HUES6 (cell line): ENCODE results near the gene ACTR10.
A peak's percentile ranks its signal among the peaks of the same experiment; 100 is the strongest.
"Not testable (repeated sequence)": the region's sequence is repeated elsewhere in the genome, so short reads cannot be mapped to it uniquely, and the experiment has no call there.

Experiments used
- H3K27ac ChIP-seq: 2 replicates; pipeline ENCODE4 v1.7.0; 2013; ENCODE audit warnings: low read depth, mild to moderate bottlenecking, low read length, inconsistent platforms
- H3K27me3 ChIP-seq: 2 replicates; pipeline ENCODE4 v1.6.1; 2013; ENCODE audit warnings: low read length; ENCODE audit not compliant: control insufficient read depth, insufficient read depth
- H3K36me3 ChIP-seq: 2 replicates; pipeline ENCODE4 v1.6.1; 2013; ENCODE audit warnings: low read length; ENCODE audit not compliant: control insufficient read depth, insufficient read depth
- H3K4me1 ChIP-seq: 2 replicates; pipeline ENCODE4 v1.6.1; 2013; ENCODE audit warnings: low read length; ENCODE audit not compliant: control insufficient read depth, insufficient read depth
- H3K4me3 ChIP-seq: 2 replicates; pipeline ENCODE4 v1.5.1; 2013; ENCODE audit warnings: low read depth, low read length
- H3K9ac ChIP-seq: one replicate; pipeline ENCODE4 v1.6.1; 2013; ENCODE audit warnings: mild to moderate bottlenecking, low read length
- H3K9me3 ChIP-seq: 2 replicates; pipeline ENCODE4 v1.6.1; 2013; ENCODE audit warnings: low read depth, low read length; ENCODE audit not compliant: control insufficient read depth, insufficient read depth

The ACTR10 gene

GRCh38 chr14:58227096-58227819, 27.3 kb downstream of the ACTR10 start:
- Histone ChIP-seq H3K4me1 (no peaks in the 10 kb centered on the region), H3K36me3 (peaks cover 8% of the 10 kb centered on the region; the same call in 1 of the 2 replicates), H3K27ac (no peak overlapping the region), H3K4me3 (no peak overlapping the region), H3K9me3 (no peaks in the 10 kb centered on the region), H3K9ac (no peak overlapping the region), H3K27me3 (no peaks in the 10 kb centered on the region)

GRCh38 chr14:58238252-58239243, 38.6 kb downstream of the ACTR10 start:
- Histone ChIP-seq H3K4me3 (peak overlapping the region; percentile 72), H3K27ac (no peak overlapping the region), H3K9ac (no peak overlapping the region)

GRCh38 chr14:58239244-58240195, 39.6 kb downstream of the ACTR10 start:
- Histone ChIP-seq H3K9ac (peak overlapping the region; percentile 61), H3K9me3 (no peaks in the 10 kb centered on the region), H3K4me3 (peak overlapping the region; percentile 72), H3K4me1 (peaks cover 7% of the 10 kb centered on the region; the same call in 1 of the 2 replicates), H3K36me3 (no peaks in the 10 kb centered on the region), H3K27ac (no peak overlapping the region), H3K27me3 (no peaks in the 10 kb centered on the region)

More at GRCh38 chr14:58238252-58239243, 38.6 kb downstream of the ACTR10 start:
- H3K4me1 ChIP-seq: peaks cover 7% of the 10 kb centered on the region; the same call in 1 of the 2 replicates
- H3K9me3 ChIP-seq: no peaks in the 10 kb centered on the region
- no peaks in the 10 kb centered on the region for H3K27me3 ChIP-seq
- H3K36me3 ChIP-seq: no peaks in the 10 kb centered on the region; the same call in 1 of the 2 replicates

GRCh38 chr14:58243790-58244555, 44.0 kb downstream of the ACTR10 start:
- Histone ChIP-seq H3K9ac (peak overlapping the region; percentile 60), H3K36me3 (peaks cover 19% of the 10 kb centered on the region), H3K4me3 (peak overlapping the region; percentile 95), H3K27me3 (no peaks in the 10 kb centered on the region), H3K27ac (no peak overlapping the region), H3K9me3 (no peaks in the 10 kb centered on the region), H3K4me1 (peaks cover 7% of the 10 kb centered on the region; the same call in 1 of the 2 replicates)

GRCh38 chr14:58244556-58245387, 44.8 kb downstream of the ACTR10 start, which contains the start of gene PSMA3:
Gene PSMA3, plus strand, starts transcription at chr14:58244843. Its CDS starts 78 bp downstream, at chr14:58244921.
- no peaks in the 10 kb centered on the region for H3K27me3 ChIP-seq
- H3K4me1 ChIP-seq: peaks cover 5% of the 10 kb centered on the region; the same call in 1 of the 2 replicates
- peak within 1 kb of the TSS; percentile 97 for H3K9ac ChIP-seq
- H3K36me3 ChIP-seq: peaks cover 27% of the 10 kb centered on the region
- peak within 1 kb of the TSS; percentile 95 for H3K4me3 ChIP-seq
- H3K27ac ChIP-seq: peak within 1 kb of the TSS; percentile 96
- no peaks in the 10 kb centered on the region for H3K9me3 ChIP-seq

GRCh38 chr14:58245562-58245961, 45.6 kb downstream of the ACTR10 start:
- Histone ChIP-seq H3K4me1 (peaks cover 5% of the 10 kb centered on the region; the same call in 1 of the 2 replicates), H3K9ac (peak overlapping the region; percentile 97), H3K9me3 (no peaks in the 10 kb centered on the region), H3K4me3 (peak overlapping the region; percentile 95), H3K27ac (peak overlapping the region; percentile 96), H3K36me3 (peaks cover 33% of the 10 kb centered on the region), H3K27me3 (no peaks in the 10 kb centered on the region)

- H3K36me3 ChIP-seq: peaks cover 73% of the 10 kb centered on the region
Observed at GRCh38 chr14:58249611-58250010, 49.7 kb downstream of the ACTR10 start.

GRCh38 chr14:58258156-58258555, 58.2 kb downstream of the ACTR10 start:
- Histone ChIP-seq H3K36me3 (peaks cover 89% of the 10 kb centered on the region), H3K9ac (no peak overlapping the region), H3K27me3 (no peaks in the 10 kb centered on the region), H3K9me3 (no peaks in the 10 kb centered on the region), H3K4me1 (no peaks in the 10 kb centered on the region), H3K27ac (no peak overlapping the region), H3K4me3 (no peak overlapping the region)

More at GRCh38 chr14:58249611-58250010, 49.7 kb downstream of the ACTR10 start:
- no peak overlapping the region for H3K9ac ChIP-seq
- H3K27ac ChIP-seq: no peak overlapping the region
- no peak overlapping the region for H3K4me3 ChIP-seq
- no peaks in the 10 kb centered on the region for H3K9me3 ChIP-seq
- peaks cover 5% of the 10 kb centered on the region; the same call in 1 of the 2 replicates for H3K4me1 ChIP-seq
- H3K27me3 ChIP-seq: no peaks in the 10 kb centered on the region

GRCh38 chr14:58262005-58262404, 62.1 kb downstream of the ACTR10 start:
- H3K27me3 ChIP-seq, H3K4me3 ChIP-seq, H3K9ac ChIP-seq, H3K27ac ChIP-seq, H3K9me3 ChIP-seq, H3K4me1 ChIP-seq: not testable (repeated sequence)
- peaks cover 98% of the 10 kb centered on the region for H3K36me3 ChIP-seq
